Mesendoderm (in vitro differentiated cells): ENCODE results near the gene ZFP14.

ENCODE experiments used
- DNase-seq: peaks from one replicate; pipeline ENCODE4 v3.0.0; 2013
- H2AK5ac ChIP-seq: 2 replicates; pipeline ENCODE4 v1.6.1; 2013; ENCODE audit warnings: low read length, inconsistent platforms
- H2BK120ac ChIP-seq: 2 replicates; pipeline ENCODE4 v1.6.1; 2013; ENCODE audit warnings: low read depth, mild to moderate bottlenecking, low read length, moderate library complexity, mixed read lengths
- H2BK15ac ChIP-seq: replicated peaks from 2 replicates; pipeline ENCODE4 v1.6.1; 2013; ENCODE audit warnings: low read depth, mild to moderate bottlenecking, moderate library complexity
- H2BK5ac ChIP-seq: 2 replicates; pipeline ENCODE4 v1.6.1; 2013; ENCODE audit warnings: low read length, inconsistent platforms
- H3K18ac ChIP-seq: 2 replicates; pipeline ENCODE4 v1.6.1; 2013; ENCODE audit warnings: mild to moderate bottlenecking, low read length, mixed read lengths
- H3K23ac ChIP-seq: one replicate; pipeline ENCODE4 v1.6.1; 2013; ENCODE audit warnings: low read length
- H3K27ac ChIP-seq: 2 replicates; pipeline ENCODE4 v1.5.1; 2013; ENCODE audit warnings: low read depth, mild to moderate bottlenecking, inconsistent platforms, low read length, moderate library complexity
- H3K27me3 ChIP-seq: 2 replicates; pipeline ENCODE4 v1.6.1; 2013; ENCODE audit warnings: low read length, control low read depth, mild to moderate bottlenecking, inconsistent platforms; ENCODE audit not compliant: insufficient read depth, poor library complexity
- H3K36me3 ChIP-seq: 2 replicates; pipeline ENCODE4 v1.6.1; 2013; ENCODE audit warnings: low read length, inconsistent platforms; ENCODE audit not compliant: control insufficient read depth, insufficient read depth
- H3K4ac ChIP-seq: one replicate; pipeline ENCODE4 v1.6.1; 2013; ENCODE audit warnings: low read depth, mild to moderate bottlenecking, low read length, moderate library complexity
- H3K4me1 ChIP-seq: 2 replicates; pipeline ENCODE4 v1.6.1; 2013; ENCODE audit warnings: low read depth, low read length, inconsistent platforms; ENCODE audit not compliant: control insufficient read depth
- H3K4me2 ChIP-seq: 2 replicates; pipeline ENCODE4 v1.6.1; 2013; ENCODE audit warnings: low read length
- H3K4me3 ChIP-seq: 2 replicates; pipeline ENCODE4 v1.5.1; 2013; ENCODE audit warnings: mild to moderate bottlenecking, low read length
- H3K56ac ChIP-seq: one replicate; pipeline ENCODE4 v1.6.1; 2013; ENCODE audit warnings: low read length
- H3K79me1 ChIP-seq: 2 replicates; pipeline ENCODE4 v1.6.1; 2013; ENCODE audit warnings: low read length, inconsistent platforms
- H3K79me2 ChIP-seq: 2 replicates; pipeline ENCODE4 v1.6.1; 2013; ENCODE audit warnings: mild to moderate bottlenecking, low read length; ENCODE audit not compliant: control insufficient read depth, insufficient read depth
- H3K9ac ChIP-seq: 2 replicates; pipeline ENCODE4 v1.6.1; 2013; ENCODE audit warnings: low read length, inconsistent platforms
- H4K5ac ChIP-seq: one replicate; pipeline ENCODE4 v1.6.1; 2013; ENCODE audit warnings: low read length
- H4K8ac ChIP-seq: one replicate; pipeline ENCODE4 v1.6.1; 2013; ENCODE audit warnings: low read depth, mild to moderate bottlenecking, control low read depth, low read length, moderate library complexity
- WGBS: extraction: QIAGEN DNeasy Blood & Tissue Kit; methylation state at CpG from one replicate; pipeline ENCODE4 v1.1.7; 2013; ENCODE audit warnings: low lambda C conversion rate, missing lambda C conversion rate; ENCODE audit not compliant: insufficient coverage; ENCODE audit errors: extremely low coverage; 5-methylcytosine and 5-hydroxymethylcytosine counted together

The ZFP14 gene

GRCh38 chr19:36417752-36418286, 38.8 kb upstream of the ZFP14 start:
- H3K9ac ChIP-seq = peak overlapping the region; percentile 79
- H3K27ac ChIP-seq = no peak overlapping the region
- H2BK120ac ChIP-seq = no peak overlapping the region
- no peak overlapping the region for H3K4ac ChIP-seq
- peak overlapping the region; percentile 83 for H3K4me3 ChIP-seq
- no peak overlapping the region for H4K5ac ChIP-seq
- no CpG with 5 or more reads among the region's 25 CpGs for WGBS
- H4K8ac ChIP-seq = no peak overlapping the region
- H3K36me3 ChIP-seq = no peaks in the 10 kb centered on the region
- no peak overlapping the region for H2AK5ac ChIP-seq
- H3K23ac ChIP-seq = no peak overlapping the region
- peaks cover 3% of the 10 kb centered on the region for H3K27me3 ChIP-seq
- no peak overlapping the region for H2BK5ac ChIP-seq
- H3K18ac ChIP-seq = peak overlapping the region; percentile 33
- no peak overlapping the region for H2BK15ac ChIP-seq
- no peaks in the 10 kb centered on the region for H3K4me1 ChIP-seq
- peak overlapping the region; percentile 94 for H3K56ac ChIP-seq
- DNase-seq = peak; percentile 56
- peaks cover 14% of the 10 kb centered on the region for H3K79me2 ChIP-seq
- peaks cover 5% of the 10 kb centered on the region for H3K79me1 ChIP-seq
- H3K4me2 ChIP-seq = peak overlapping the region; percentile 89

GRCh38 chr19:36409841-36410240, 30.8 kb upstream of the ZFP14 start:
- Histone ChIP-seq H3K27ac (no peak overlapping the region), H4K5ac (no peak overlapping the region), H3K4me1 (no peaks in the 10 kb centered on the region), H3K4me2 (no peak overlapping the region), H3K4me3 (no peak overlapping the region), H3K23ac (no peak overlapping the region), H3K9ac (no peak overlapping the region), H3K27me3 (no peaks in the 10 kb centered on the region), H3K36me3 (peaks cover 3% of the 10 kb centered on the region), H3K79me2 (peaks cover 3% of the 10 kb centered on the region), H2BK15ac (no peak overlapping the region), H3K56ac (no peak overlapping the region), H3K18ac (no peak overlapping the region), H4K8ac (no peak overlapping the region), H2BK120ac (no peak overlapping the region), H3K79me1 (peaks cover 3% of the 10 kb centered on the region), H2AK5ac (no peak overlapping the region), H2BK5ac (no peak overlapping the region), H3K4ac (no peak overlapping the region)
- DNase-seq = no peak
- no CpG with 5 or more reads among the region's 5 CpGs for WGBS

- Histone ChIP-seq H4K5ac (no peak overlapping the region), H3K9ac (no peak overlapping the region), H3K79me1 (peaks cover 3% of the 10 kb centered on the region), H3K18ac (no peak overlapping the region), H2AK5ac (no peak overlapping the region), H3K4me2 (no peak overlapping the region), H3K4me1 (no peaks in the 10 kb centered on the region), H3K56ac (no peak overlapping the region), H2BK120ac (no peak overlapping the region), H3K79me2 (peaks cover 3% of the 10 kb centered on the region), H2BK5ac (no peak overlapping the region), H3K4me3 (no peak overlapping the region), H3K27ac (no peak overlapping the region), H3K23ac (no peak overlapping the region), H3K27me3 (no peaks in the 10 kb centered on the region), H3K4ac (no peak overlapping the region), H3K36me3 (peaks cover 3% of the 10 kb centered on the region), H2BK15ac (no peak overlapping the region), H4K8ac (no peak overlapping the region)
- no CpG with 5 or more reads among the region's 3 CpGs for WGBS
- DNase-seq = no peak
These were observed 29.1 kb upstream of the ZFP14 start for GRCh38 chr19:36408101-36408500.

GRCh38 chr19:36404498-36404897, 25.5 kb upstream of the ZFP14 start:
- Histone ChIP-seq H3K4me1 (no peaks in the 10 kb centered on the region), H4K8ac (no peak overlapping the region), H3K27me3 (no peaks in the 10 kb centered on the region), H3K23ac (no peak overlapping the region), H3K18ac (no peak overlapping the region), H3K4me2 (no peak overlapping the region), H3K79me1 (peaks cover 3% of the 10 kb centered on the region), H2BK120ac (no peak overlapping the region), H2BK5ac (no peak overlapping the region), H3K36me3 (peaks cover 3% of the 10 kb centered on the region), H3K27ac (no peak overlapping the region), H3K9ac (no peak overlapping the region), H3K4me3 (no peak overlapping the region), H3K4ac (no peak overlapping the region), H3K56ac (no peak overlapping the region), H2AK5ac (no peak overlapping the region), H3K79me2 (no peaks in the 10 kb centered on the region), H2BK15ac (no peak overlapping the region), H4K5ac (no peak overlapping the region)
- no CpG with 5 or more reads among the region's 3 CpGs for WGBS
- DNase-seq = no peak

- Histone ChIP-seq H3K4me1 (no peaks in the 10 kb centered on the region), H4K5ac (no peak overlapping the region), H3K4me2 (no peak overlapping the region), H3K27ac (no peak overlapping the region), H3K4ac (no peak overlapping the region), H3K56ac (no peak overlapping the region), H3K9ac (no peak overlapping the region), H3K36me3 (peaks cover 4% of the 10 kb centered on the region), H3K79me1 (no peaks in the 10 kb centered on the region), H2BK120ac (no peak overlapping the region), H3K4me3 (no peak overlapping the region), H2BK5ac (no peak overlapping the region), H3K18ac (no peak overlapping the region), H3K79me2 (no peaks in the 10 kb centered on the region), H3K27me3 (no peaks in the 10 kb centered on the region), H3K23ac (no peak overlapping the region), H2BK15ac (no peak overlapping the region), H2AK5ac (no peak overlapping the region), H4K8ac (no peak overlapping the region)
- no peak for DNase-seq
- no CpG with 5 or more reads among the region's 7 CpGs for WGBS
These were observed 22.5 kb upstream of the ZFP14 start for GRCh38 chr19:36401475-36401874.

GRCh38 chr19:36398571-36398970, 19.6 kb upstream of the ZFP14 start:
- Histone ChIP-seq H3K9ac (no peak overlapping the region), H3K79me1 (no peaks in the 10 kb centered on the region), H3K36me3 (peaks cover 9% of the 10 kb centered on the region), H3K23ac (no peak overlapping the region), H4K5ac (no peak overlapping the region), H3K4me1 (no peaks in the 10 kb centered on the region), H3K27me3 (no peaks in the 10 kb centered on the region), H2BK120ac (no peak overlapping the region), H2BK5ac (no peak overlapping the region), H3K56ac (no peak overlapping the region), H3K4ac (no peak overlapping the region), H2AK5ac (no peak overlapping the region), H4K8ac (no peak overlapping the region), H3K18ac (no peak overlapping the region), H3K79me2 (no peaks in the 10 kb centered on the region), H3K4me2 (no peak overlapping the region), H3K4me3 (no peak overlapping the region), H3K27ac (no peak overlapping the region), H2BK15ac (no peak overlapping the region)
- no peak for DNase-seq
- WGBS = no CpG with 5 or more reads among the region's 3 CpGs
